ENCODE measurements around the gene C1orf35.

C1orf35 gene

GRCh38 chr1:228063251-228064191 is 39.6 kb downstream of the C1orf35 start:
- no peak for DNase-seq (ENCODE audit: low read depth in 2 of 2)

GRCh38 chr1:228062812-228063211 is 40.3 kb downstream of the C1orf35 start:
- no peak for DNase-seq (ENCODE audit: low read depth in 2 of 2)

DNA sequence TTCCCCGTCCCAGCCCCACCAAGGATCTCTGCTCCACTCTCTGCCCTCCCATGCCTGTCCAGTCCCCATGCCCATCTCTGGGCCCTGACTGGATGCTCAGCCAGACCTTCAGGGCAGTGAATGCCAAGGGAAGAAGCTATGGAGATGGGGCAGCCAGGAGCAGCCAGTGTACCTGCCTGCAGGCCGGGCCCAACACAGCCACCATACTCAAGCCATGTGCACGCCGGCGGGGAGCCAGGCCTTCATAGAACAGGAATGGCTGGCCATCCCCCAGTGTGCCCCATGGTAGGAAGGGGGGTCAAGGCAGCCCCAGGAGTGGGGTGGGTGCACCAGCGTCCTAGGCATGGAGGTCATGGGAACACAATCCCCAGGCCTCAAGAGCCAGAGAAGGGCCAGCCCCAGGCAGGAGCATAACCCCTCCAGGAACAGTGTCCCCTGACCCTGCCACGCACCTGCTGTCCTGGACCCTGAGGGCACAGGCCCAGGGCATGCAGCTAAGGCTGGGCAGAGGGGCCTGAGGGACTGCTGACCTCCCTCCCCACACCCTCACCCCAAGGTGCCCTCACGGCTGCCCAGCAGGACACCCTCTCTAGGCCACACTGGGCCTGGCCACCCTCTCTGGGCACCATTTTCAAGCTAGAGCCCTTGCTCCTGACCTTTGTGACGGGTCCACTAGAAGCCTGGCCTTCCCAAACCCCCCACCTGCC is 40.9 kb downstream of the C1orf35 start:
- DNase-seq (ENCODE audit: low read depth in 2 of 2): no peak

DNA sequence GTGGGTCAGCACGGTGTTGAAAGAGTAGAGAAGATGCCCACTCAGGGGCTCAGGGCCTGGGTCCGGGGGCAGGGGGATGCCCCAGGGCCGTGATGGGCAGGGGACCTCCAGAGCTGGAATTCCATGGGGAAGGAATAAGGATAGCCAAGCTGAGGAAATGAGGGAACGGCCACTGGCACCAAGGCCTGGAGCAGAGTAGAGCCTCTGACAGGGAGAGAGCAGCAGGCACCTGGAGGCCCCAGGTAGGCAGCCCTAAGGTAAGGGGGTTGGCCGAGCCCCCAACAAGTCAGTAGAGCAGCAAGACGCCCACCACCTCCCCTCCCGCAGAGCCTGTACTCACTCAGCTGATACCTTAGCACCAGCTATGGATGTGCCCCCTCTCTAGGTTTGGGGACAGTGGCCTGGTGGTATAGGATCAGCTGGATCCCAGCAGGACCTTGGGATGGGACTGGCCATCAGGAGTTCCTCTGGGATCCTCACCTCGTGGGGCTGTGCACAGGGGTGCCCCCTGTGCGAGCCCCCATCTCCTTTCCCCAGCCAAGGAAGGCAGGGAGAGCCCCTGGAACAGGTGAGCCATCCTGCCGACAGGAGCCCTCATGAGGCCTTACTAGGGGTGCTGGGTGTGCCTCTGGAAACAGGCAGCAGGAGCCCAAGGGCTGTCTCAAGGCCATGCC is 41.6 kb downstream of the C1orf35 start:
- DNase-seq (ENCODE audit: low read depth in 2 of 2): no peak

- DNase-seq (ENCODE audit: low read depth in 2 of 2): no peak
Measured at GRCh38 chr1:228060458-228061190, 42.5 kb downstream of the C1orf35 start.

GRCh38 chr1:228059634-228060457 is 43.3 kb downstream of the C1orf35 start:
- DNase-seq (ENCODE audit: low read depth in 2 of 2): peak; percentile 38 to 43

DNA sequence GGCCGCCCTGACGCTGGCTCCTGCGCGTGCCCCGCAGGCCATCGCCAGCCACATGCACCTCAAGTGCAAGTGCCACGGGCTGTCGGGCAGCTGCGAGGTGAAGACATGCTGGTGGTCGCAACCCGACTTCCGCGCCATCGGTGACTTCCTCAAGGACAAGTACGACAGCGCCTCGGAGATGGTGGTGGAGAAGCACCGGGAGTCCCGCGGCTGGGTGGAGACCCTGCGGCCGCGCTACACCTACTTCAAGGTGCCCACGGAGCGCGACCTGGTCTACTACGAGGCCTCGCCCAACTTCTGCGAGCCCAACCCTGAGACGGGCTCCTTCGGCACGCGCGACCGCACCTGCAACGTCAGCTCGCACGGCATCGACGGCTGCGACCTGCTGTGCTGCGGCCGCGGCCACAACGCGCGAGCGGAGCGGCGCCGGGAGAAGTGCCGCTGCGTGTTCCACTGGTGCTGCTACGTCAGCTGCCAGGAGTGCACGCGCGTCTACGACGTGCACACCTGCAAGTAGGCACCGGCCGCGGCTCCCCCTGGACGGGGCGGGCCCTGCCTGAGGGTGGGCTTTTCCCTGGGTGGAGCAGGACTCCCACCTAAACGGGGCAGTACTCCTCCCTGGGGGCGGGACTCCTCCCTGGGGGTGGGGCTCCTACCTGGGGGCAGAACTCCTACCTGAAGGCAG is 44.0 kb downstream of the C1orf35 start:
- peak in 1 of 2 donors; percentile 21 for DNase-seq (ENCODE audit: low read depth in 2 of 2)

DNA sequence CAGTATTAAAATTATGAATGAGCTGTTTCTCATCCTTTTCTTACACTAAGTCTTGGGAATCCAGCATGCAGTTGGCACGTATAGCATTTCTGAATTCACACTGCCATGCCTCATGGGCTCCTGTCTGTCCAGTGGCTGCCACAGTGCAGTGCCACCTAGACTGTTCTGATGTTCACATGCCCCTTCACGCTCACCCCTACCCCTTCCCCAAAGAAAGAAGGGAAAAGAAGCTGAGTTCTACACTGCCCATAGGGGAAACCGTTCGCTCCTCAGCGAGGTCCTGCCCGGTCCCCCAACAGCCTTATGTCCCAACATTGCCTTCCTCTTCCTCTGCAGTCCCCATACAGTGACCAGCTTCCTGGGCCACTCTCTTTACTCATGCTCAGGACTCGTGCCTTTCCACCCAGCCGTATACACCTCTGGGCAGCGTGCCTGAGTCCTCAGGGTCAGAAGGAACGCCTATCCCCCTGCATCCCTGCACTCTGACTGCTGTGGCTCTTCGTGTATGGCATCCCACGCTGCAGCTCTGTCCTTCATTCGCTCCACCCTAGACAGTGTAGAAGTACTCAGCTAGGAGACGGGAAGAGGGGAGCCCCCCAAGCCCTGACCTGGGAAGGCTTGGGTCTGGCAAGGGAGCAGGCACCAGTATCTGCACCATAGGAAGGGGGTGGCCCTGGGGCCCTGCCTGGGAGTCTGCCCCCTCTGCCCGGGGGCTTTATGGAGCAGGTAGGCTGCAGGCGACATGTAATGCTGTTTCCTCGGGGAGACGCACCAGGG is 44.8 kb downstream of the C1orf35 start:
- DNase-seq (ENCODE audit: low read depth in 2 of 2): no peak
